AG04450 (cell line): ENCODE data around the gene PRKAR2B. TPM values are rescaled to one million over a fixed set of nuclear protein-coding genes. Genes with fewer than 3 reads are reported as not detected.

Experiments used
- CTCF ChIA-PET: fragments of 300-600, 350-600 bp; formaldehyde crosslinking; extraction: SDS; loops from one replicate; lab custom pipeline; 2022; ENCODE audit warnings: antibody characterized with exemption, inconsistent platforms; lab: Charles Lee
- POLR2A ChIA-PET: fragments of 350-600 bp; formaldehyde crosslinking; extraction: SDS; loops from one replicate; lab custom pipeline; 2021; ENCODE audit warnings: antibody characterized with exemption, inconsistent platforms; lab: Yijun Ruan, JAX
- DNase-seq: peaks from one replicate; pipeline ENCODE4 v3.0.0-alpha.2; 2011; ENCODE audit warnings: low read depth, low spot score
- H3K27ac ChIP-seq: one replicate; pipeline ENCODE4 v1.5.1; 2012; ENCODE audit warnings: low read depth, low read length, control low read depth
- H3K27me3 ChIP-seq: one replicate; pipeline ENCODE4 v1.6.0; 2012; ENCODE audit warnings: low read length; ENCODE audit not compliant: control insufficient read depth, insufficient read depth
- H3K4me3 ChIP-seq: 2 replicates; pipeline ENCODE4 v1.5.1; 2011; ENCODE audit warnings: mild to moderate bottlenecking, low read depth, low read length, control low read depth
- H3K9me3 ChIP-seq: 2 replicates; pipeline ENCODE4 v1.5.1; 2012; ENCODE audit warnings: low read length; ENCODE audit not compliant: control insufficient read depth, insufficient read depth
- polyA plus RNA-seq: library from polyadenylated mRNA; depleted of rRNA; stranded (reverse); fragments of >200 nt; gene quantifications from 2 replicates; pipeline ENCODE4 v1.2.3, GENCODE V29; 2011
- TF ChIP-seq, protein P1 (sequence below): IDR thresholded peaks from 2 replicates; pipeline ENCODE4 v1.5.1; 2011; ENCODE audit warnings: low read depth, low read length, control low read depth, inconsistent platforms

PRKAR2B gene
- polyA plus RNA-seq, 1 experiment: 13.0 TPM

- CTCF ChIA-PET: interaction anchor here (1.4 kb wide), 1 partner anchor 23 kb away, joined by 3 read pairs; no protein-coding TSS in a partner anchor
- TF ChIP-seq, protein P1, sequence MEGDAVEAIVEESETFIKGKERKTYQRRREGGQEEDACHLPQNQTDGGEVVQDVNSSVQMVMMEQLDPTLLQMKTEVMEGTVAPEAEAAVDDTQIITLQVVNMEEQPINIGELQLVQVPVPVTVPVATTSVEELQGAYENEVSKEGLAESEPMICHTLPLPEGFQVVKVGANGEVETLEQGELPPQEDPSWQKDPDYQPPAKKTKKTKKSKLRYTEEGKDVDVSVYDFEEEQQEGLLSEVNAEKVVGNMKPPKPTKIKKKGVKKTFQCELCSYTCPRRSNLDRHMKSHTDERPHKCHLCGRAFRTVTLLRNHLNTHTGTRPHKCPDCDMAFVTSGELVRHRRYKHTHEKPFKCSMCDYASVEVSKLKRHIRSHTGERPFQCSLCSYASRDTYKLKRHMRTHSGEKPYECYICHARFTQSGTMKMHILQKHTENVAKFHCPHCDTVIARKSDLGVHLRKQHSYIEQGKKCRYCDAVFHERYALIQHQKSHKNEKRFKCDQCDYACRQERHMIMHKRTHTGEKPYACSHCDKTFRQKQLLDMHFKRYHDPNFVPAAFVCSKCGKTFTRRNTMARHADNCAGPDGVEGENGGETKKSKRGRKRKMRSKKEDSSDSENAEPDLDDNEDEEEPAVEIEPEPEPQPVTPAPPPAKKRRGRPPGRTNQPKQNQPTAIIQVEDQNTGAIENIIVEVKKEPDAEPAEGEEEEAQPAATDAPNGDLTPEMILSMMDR: no peak
These were observed 128.7 kb downstream of the PRKAR2B start for GRCh38 chr7:107173191-107173590.

GRCh38 chr7:107173691-107174406 is 129.3 kb downstream of the PRKAR2B start:
- CTCF ChIA-PET: interaction anchor here (1.4 kb wide), 2 partner anchors 24 to 26 kb away, joined by 3 to 5 read pairs; no protein-coding TSS in a partner anchor
- no peak overlapping the region for H3K4me3 ChIP-seq
- no peak overlapping the region for H3K27ac ChIP-seq
- H3K27me3 ChIP-seq: no peaks in the 10 kb centered on the region
- TF ChIP-seq, protein P1: no peak
- no peak for DNase-seq
- no peaks in the 10 kb centered on the region for H3K9me3 ChIP-seq
- POLR2A ChIA-PET: interaction anchor here (0.6 kb wide), 1 partner anchor 12 kb away, joined by 7 read pairs; no protein-coding TSS in a partner anchor

More at GRCh38 chr7:107173191-107173590, 128.7 kb downstream of the PRKAR2B start:
- DNase-seq: no peak
- POLR2A ChIA-PET: interaction anchor here (0.6 kb wide), 1 partner anchor 12 kb away, joined by 7 read pairs; no protein-coding TSS in a partner anchor
- no peaks in the 10 kb centered on the region for H3K9me3 ChIP-seq
- no peaks in the 10 kb centered on the region for H3K27me3 ChIP-seq
- no peak overlapping the region for H3K27ac ChIP-seq
- no peak overlapping the region for H3K4me3 ChIP-seq

- no peak for DNase-seq
- no peak overlapping the region for H3K4me3 ChIP-seq
- CTCF ChIA-PET: interaction anchor here (1.5 to 2.1 kb wide), 3 partner anchors 11 to 232 kb away, joined by 4 to 7 read pairs (median 6); partner anchors contain the start of gene HBP1
- H3K9me3 ChIP-seq: no peaks in the 10 kb centered on the region
- POLR2A ChIA-PET: interaction anchor here (0.8 to 2.6 kb wide), 2 partner anchors 10 to 18 kb away, joined by 3 to 44 read pairs; partner anchors contain the start of gene HBP1
- peak overlapping the region; percentile 58 for H3K27ac ChIP-seq
- no peaks in the 10 kb centered on the region for H3K27me3 ChIP-seq
- TF ChIP-seq, protein P1: no peak
These were observed 135.0 kb downstream of the PRKAR2B start for GRCh38 chr7:107179326-107180164.

GRCh38 chr7:107180378-107180777 is 135.9 kb downstream of the PRKAR2B start:
- TF ChIP-seq, protein P1: no peak
- Histone ChIP-seq H3K9me3 (no peaks in the 10 kb centered on the region), H3K27ac (no peak overlapping the region), H3K27me3 (no peaks in the 10 kb centered on the region), H3K4me3 (no peak overlapping the region)
- DNase-seq: peak; percentile 75
- CTCF ChIA-PET: interaction anchor here (1.3 to 2.1 kb wide), 4 partner anchors 12 to 233 kb away, joined by 3 to 7 read pairs (median 5); partner anchors contain the start of gene HBP1
- POLR2A ChIA-PET: interaction anchor here (0.6 to 2.6 kb wide), 3 partner anchors 11 to 129 kb away, joined by 3 to 44 read pairs (median 3); partner anchors contain the start of gene HBP1
